PFSK-1 (cell line): ENCODE results near the gene MYBBP1A.

Experiments used
- POLR2AphosphoS5 ChIP-seq: IDR thresholded peaks from 2 replicates; pipeline ENCODE4 v1.6.1; 2012; ENCODE audit warnings: low read depth, mild to moderate bottlenecking, control low read depth, low read length, moderate library complexity
- SIN3A ChIP-seq: IDR thresholded peaks from 2 replicates; pipeline ENCODE4 v1.6.1; 2012; ENCODE audit warnings: mild to moderate bottlenecking, low read length, moderate library complexity, borderline replicate concordance; ENCODE audit not compliant: insufficient read depth

- no peak for TF ChIP-seq POLR2AphosphoS5
- TF ChIP-seq SIN3A: no peak
Observed at GRCh38 chr17:4507361-4508111, 47.6 kb downstream of the MYBBP1A start.
